Chondrocyte (in vitro differentiated cells): ENCODE data around the gene IQGAP2. TPM values are rescaled to one million over a fixed set of nuclear protein-coding genes. Genes with fewer than 3 reads are reported as not detected.

Experiments
- DNase-seq: peaks from one replicate; pipeline ENCODE4 v3.0.0; 2021; ENCODE audit warnings: mixed read lengths, low spot score
- H3K27ac Mint-ChIP-seq: one replicate; pipeline ENCODE4 v1.8.0; 2021; ENCODE audit warnings: mild to moderate bottlenecking, moderate library complexity, mixed read lengths; ENCODE audit not compliant: unreplicated experiment
- H3K27me3 Mint-ChIP-seq: 2 replicates; pipeline ENCODE4 v1.8.0; 2021; ENCODE audit warnings: low read depth, mixed read lengths
- H3K36me3 Mint-ChIP-seq: 2 replicates; pipeline ENCODE4 v1.8.0; 2021; ENCODE audit warnings: low read depth, mixed read lengths
- H3K4me1 Mint-ChIP-seq: 2 replicates; pipeline ENCODE4 v1.8.0; 2021; ENCODE audit warnings: low read depth, mild to moderate bottlenecking, mixed read lengths
- H3K4me3 Mint-ChIP-seq: one replicate; pipeline ENCODE4 v1.8.0; 2021; ENCODE audit warnings: mild to moderate bottlenecking, moderate library complexity, mixed read lengths; ENCODE audit not compliant: unreplicated experiment
- H3K9me3 Mint-ChIP-seq: 2 replicates; pipeline ENCODE4 v1.8.0; 2021; ENCODE audit warnings: low read depth, mixed read lengths
- CTCF ChIP-seq: fragments of 200-600 bp; sonication (generic); IDR thresholded peaks from 2 replicates; pipeline ENCODE4 v1.5.0; 2021; ENCODE audit warnings: antibody characterized with exemption, mild to moderate bottlenecking, moderate library complexity
- total RNA-seq: library from RNA; stranded (reverse); gene quantifications from 3 replicates; pipeline ENCODE4 v1.2.1, GENCODE V29; 2021

The IQGAP2 gene
- total RNA-seq, 1 donor from 2014 or later: 3.0 TPM

DNA sequence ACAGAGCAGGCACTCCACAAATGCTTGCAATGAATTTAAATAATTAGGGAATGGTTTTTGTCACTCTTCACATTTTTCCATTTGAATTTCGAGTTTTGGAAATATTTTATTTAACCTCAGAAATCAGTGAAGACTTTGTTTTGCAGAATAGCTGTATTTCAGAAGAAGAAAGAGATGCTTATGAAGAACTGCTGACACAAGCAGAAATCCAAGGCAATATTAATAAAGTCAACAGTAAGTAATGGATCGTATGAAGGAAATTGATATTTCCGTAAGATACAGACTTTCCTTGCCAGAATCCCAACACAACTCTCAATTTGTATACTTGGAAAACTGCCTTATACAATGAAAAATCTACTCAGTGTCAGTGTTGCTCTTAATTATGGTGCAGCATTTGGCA, 189.6 kb downstream of the IQGAP2 start:
- Mint-ChIP-seq H3K4me3 (no peak overlapping the region), H3K27me3 (no peaks in the 10 kb centered on the region), H3K27ac (no peak overlapping the region), H3K4me1 (peaks cover 7% of the 10 kb centered on the region), H3K36me3 (no peaks in the 10 kb centered on the region), H3K9me3 (no peaks in the 10 kb centered on the region)
- no peak for TF ChIP-seq CTCF
- DNase-seq: no peak

GRCh38 chr5:76594107-76594506, 191.0 kb downstream of the IQGAP2 start:
- H3K36me3 Mint-ChIP-seq: no peaks in the 10 kb centered on the region
- peaks cover 7% of the 10 kb centered on the region for H3K4me1 Mint-ChIP-seq
- no peak overlapping the region for H3K27ac Mint-ChIP-seq
- no peaks in the 10 kb centered on the region for H3K9me3 Mint-ChIP-seq
- no peaks in the 10 kb centered on the region for H3K27me3 Mint-ChIP-seq
- H3K4me3 Mint-ChIP-seq: no peak overlapping the region
- TF ChIP-seq CTCF: no peak
- DNase-seq: no peak

DNA sequence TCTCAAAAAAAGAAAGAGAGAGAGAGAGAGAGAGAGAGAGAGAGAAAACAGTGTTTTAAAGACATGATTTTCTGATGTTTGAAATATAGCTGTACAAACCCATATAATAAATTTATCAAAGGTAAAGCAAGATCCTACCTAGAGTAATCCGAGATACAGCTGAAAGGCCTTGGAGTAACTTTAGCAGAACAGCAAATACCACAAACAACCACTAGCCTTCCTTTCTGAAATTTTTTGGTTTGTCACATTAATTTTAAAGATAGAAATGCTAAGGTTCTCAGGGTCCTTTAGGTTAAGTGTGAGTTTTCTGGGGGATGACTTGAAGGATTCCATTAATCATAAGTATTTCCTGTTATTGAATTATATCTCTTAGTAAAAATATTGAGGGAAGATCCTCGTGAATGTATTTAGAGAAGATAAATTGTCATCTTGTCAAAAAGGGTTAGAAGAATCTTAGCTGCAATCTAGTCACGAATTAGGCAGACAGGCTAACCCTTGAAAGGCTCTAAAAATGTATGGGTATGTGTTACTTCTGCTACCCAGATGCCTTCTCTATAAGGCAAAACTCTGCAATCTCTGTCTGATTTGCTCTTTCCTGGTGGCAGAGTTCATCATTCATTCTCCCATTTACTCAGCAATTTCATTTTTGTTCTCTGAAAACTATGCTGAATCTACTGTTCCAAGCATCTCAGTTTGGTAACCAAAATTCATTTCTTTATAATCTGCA, 192.8 kb downstream of the IQGAP2 start:
- no peak for DNase-seq
- Mint-ChIP-seq H3K27me3 (no peaks in the 10 kb centered on the region), H3K4me3 (no peak overlapping the region), H3K4me1 (peaks cover 7% of the 10 kb centered on the region), H3K36me3 (no peaks in the 10 kb centered on the region), H3K9me3 (no peaks in the 10 kb centered on the region), H3K27ac (no peak overlapping the region)
- TF ChIP-seq CTCF: no peak

DNA sequence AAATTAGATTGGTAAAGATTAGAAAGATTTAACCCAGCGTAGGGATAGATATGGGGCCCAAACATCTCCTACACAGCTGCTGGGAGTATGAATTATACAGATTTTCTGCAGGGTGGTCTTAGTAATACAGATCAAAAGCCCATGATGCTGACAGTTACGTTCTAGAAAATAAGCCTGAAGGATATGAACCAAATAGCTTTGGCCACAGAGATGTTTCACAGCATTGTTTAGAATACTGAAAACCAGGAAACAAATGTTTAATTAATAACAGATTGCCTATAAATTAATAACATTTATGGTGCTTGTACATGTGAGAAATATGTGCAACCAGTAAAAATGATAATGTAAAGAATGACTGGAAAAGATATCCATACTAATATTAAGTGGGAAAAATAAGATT, 195.4 kb downstream of the IQGAP2 start:
- Mint-ChIP-seq H3K4me3 (no peak overlapping the region), H3K4me1 (peaks cover 20% of the 10 kb centered on the region), H3K9me3 (no peaks in the 10 kb centered on the region), H3K27me3 (no peaks in the 10 kb centered on the region), H3K27ac (no peak overlapping the region), H3K36me3 (no peaks in the 10 kb centered on the region)
- DNase-seq: no peak
- no peak for TF ChIP-seq CTCF

- no peak overlapping the region for H3K27ac Mint-ChIP-seq
- no peak for TF ChIP-seq CTCF
- no peak for DNase-seq
- no peak overlapping the region for H3K4me3 Mint-ChIP-seq
- H3K27me3 Mint-ChIP-seq: no peaks in the 10 kb centered on the region
- H3K36me3 Mint-ChIP-seq: no peaks in the 10 kb centered on the region
- H3K4me1 Mint-ChIP-seq: peaks cover 35% of the 10 kb centered on the region
- no peaks in the 10 kb centered on the region for H3K9me3 Mint-ChIP-seq
Observed at GRCh38 chr5:76600716-76601115, 197.6 kb downstream of the IQGAP2 start.
